ENCODE results near the gene SH3D21.

The SH3D21 gene

GRCh38 chr1:36306210-36306901 lies at the start of gene SH3D21:
Gene SH3D21 (plus strand): TSS chr1:36306368. CDS start chr1:36306421, 53 bp downstream.
- DNase-seq: no peak

GRCh38 chr1:36256558-36257374 lies 49.4 kb upstream of the SH3D21 start:
- DNase-seq: no peak

- no peak for DNase-seq
Measured at GRCh38 chr1:36257375-36257767, 48.8 kb upstream of the SH3D21 start.

- DNase-seq: no peak
Measured at GRCh38 chr1:36258960-36259344, 47.2 kb upstream of the SH3D21 start.

- DNase-seq: no peak
Measured at GRCh38 chr1:36268981-36269380, 37.2 kb upstream of the SH3D21 start.

GRCh38 chr1:36269408-36269838 lies 36.7 kb upstream of the SH3D21 start:
- no peak for DNase-seq

GRCh38 chr1:36273024-36273423 lies 33.1 kb upstream of the SH3D21 start:
- no peak for DNase-seq

- DNase-seq: no peak
Measured at GRCh38 chr1:36274201-36274600, 32.0 kb upstream of the SH3D21 start.

GRCh38 chr1:36276688-36277087 lies 29.5 kb upstream of the SH3D21 start:
- no peak for DNase-seq

- DNase-seq: no peak
Measured at GRCh38 chr1:36279110-36279788, 26.9 kb upstream of the SH3D21 start.

- DNase-seq: no peak
Measured at GRCh38 chr1:36279789-36280296, 26.3 kb upstream of the SH3D21 start.

- no peak for DNase-seq
Measured at GRCh38 chr1:36284061-36284460, 22.1 kb upstream of the SH3D21 start.

- no peak for DNase-seq
Measured at GRCh38 chr1:36284517-36284916, 21.7 kb upstream of the SH3D21 start.

- no peak for DNase-seq
Measured at GRCh38 chr1:36285443-36286101, 20.6 kb upstream of the SH3D21 start.

- DNase-seq: no peak
Measured at GRCh38 chr1:36286802-36287201, 19.4 kb upstream of the SH3D21 start.

- DNase-seq: no peak
Measured at GRCh38 chr1:36287595-36287994, 18.6 kb upstream of the SH3D21 start.

GRCh38 chr1:36295390-36295789 lies 10.8 kb upstream of the SH3D21 start:
- no peak for DNase-seq

GRCh38 chr1:36297062-36297461 lies 9.1 kb upstream of the SH3D21 start:
- no peak for DNase-seq

GRCh38 chr1:36298640-36299039 lies 7.5 kb upstream of the SH3D21 start:
- DNase-seq: no peak

- no peak for DNase-seq
Measured at GRCh38 chr1:36300526-36300925, 5.6 kb upstream of the SH3D21 start.

GRCh38 chr1:36301220-36301619 lies 4.9 kb upstream of the SH3D21 start:
- no peak for DNase-seq

- DNase-seq: no peak
Measured at GRCh38 chr1:36303244-36303643, 2.9 kb upstream of the SH3D21 start.
